Kasumi-1 (cell line): ENCODE measurements around the gene MED31.
"Not testable (repeated sequence)": the region's sequence is repeated elsewhere in the genome, so short reads cannot be mapped to it uniquely, and the experiment has no call there.

Source experiments
- DNase-seq, 2 experiments: peaks; one replicate each; lab custom pipeline; 2025; lab: John Stamatoyannopoulos, UW

MED31 gene

GRCh38 chr17:6651354-6651918 is at the start of gene MED31, which contains the start of gene C17orf100:
MED31 (minus strand) TSS chr17:6651605; CDS start chr17:6651528, 77 bp downstream.
C17orf100 (plus strand) TSS chr17:6651762; CDS start chr17:6651914, 152 bp downstream.
- DNase-seq = peak; percentile 70 to 75

GRCh38 chr17:6700948-6701307 is 49.5 kb upstream of the MED31 start:
- DNase-seq = no peak

- no peak for DNase-seq
Measured at GRCh38 chr17:6699997-6700947, 48.9 kb upstream of the MED31 start.

GRCh38 chr17:6698004-6698403 is 46.6 kb upstream of the MED31 start:
- no peak for DNase-seq

- DNase-seq = no peak
Measured at GRCh38 chr17:6696906-6697305, 45.5 kb upstream of the MED31 start.

GRCh38 chr17:6695565-6695964 is 44.2 kb upstream of the MED31 start:
- DNase-seq = no peak

- no peak for DNase-seq
Measured at GRCh38 chr17:6695051-6695450, 43.6 kb upstream of the MED31 start.

- not testable (repeated sequence) for DNase-seq
Measured at GRCh38 chr17:6691958-6692357, 40.6 kb upstream of the MED31 start.

GRCh38 chr17:6691546-6691945 is 40.1 kb upstream of the MED31 start:
- DNase-seq = no peak

GRCh38 chr17:6690641-6691040 is 39.2 kb upstream of the MED31 start:
- DNase-seq = no peak

GRCh38 chr17:6688944-6689343 is 37.5 kb upstream of the MED31 start:
- DNase-seq = no peak

GRCh38 chr17:6686026-6686425 is 34.6 kb upstream of the MED31 start:
- DNase-seq = no peak

- DNase-seq = no peak
Measured at GRCh38 chr17:6684881-6685767, 33.7 kb upstream of the MED31 start.

- DNase-seq = no peak
Measured at GRCh38 chr17:6684460-6684783, 33.0 kb upstream of the MED31 start.

- DNase-seq = no peak
Measured at GRCh38 chr17:6683730-6684459, 32.5 kb upstream of the MED31 start.

- no peak for DNase-seq
Measured at GRCh38 chr17:6683081-6683684, 31.8 kb upstream of the MED31 start.

- DNase-seq = no peak
Measured at GRCh38 chr17:6682339-6682738, 30.9 kb upstream of the MED31 start.

GRCh38 chr17:6681671-6682070 is 30.3 kb upstream of the MED31 start:
- DNase-seq = no peak

- DNase-seq = no peak
Measured at GRCh38 chr17:6681176-6681575, 29.8 kb upstream of the MED31 start.

- DNase-seq = no peak
Measured at GRCh38 chr17:6679241-6679640, 27.8 kb upstream of the MED31 start.

- DNase-seq = no peak
Measured at GRCh38 chr17:6677946-6678345, 26.5 kb upstream of the MED31 start.
